ENCODE measurements around the gene RBM4.

RBM4 gene

GRCh38 chr11:66688561-66689534 lies 50.3 kb downstream of the RBM4 start:
- no peak for DNase-seq (ENCODE audit: low read depth)

GRCh38 chr11:66689661-66690590 lies 51.4 kb downstream of the RBM4 start:
- no peak for DNase-seq (ENCODE audit: low read depth)

- DNase-seq (ENCODE audit: low read depth), result no peak
These were observed 52.9 kb downstream of the RBM4 start for GRCh38 chr11:66691311-66691980.

- DNase-seq (ENCODE audit: low read depth), result no peak
These were observed 53.9 kb downstream of the RBM4 start for GRCh38 chr11:66692446-66692845.

- no peak for DNase-seq (ENCODE audit: low read depth)
These were observed 54.4 kb downstream of the RBM4 start for GRCh38 chr11:66692871-66693331.

GRCh38 chr11:66693356-66694055 lies 55.0 kb downstream of the RBM4 start:
- no peak for DNase-seq (ENCODE audit: low read depth)

GRCh38 chr11:66694056-66694410 lies 55.5 kb downstream of the RBM4 start:
- no peak for DNase-seq (ENCODE audit: low read depth)

- peak; percentile 95 for DNase-seq (ENCODE audit: low read depth)
These were observed 56.3 kb downstream of the RBM4 start for GRCh38 chr11:66694732-66695207.
